Measurements from ENCODE around the gene HES3.
A peak's percentile ranks its signal among the peaks of the same experiment; 100 is the strongest.

HES3 gene

DNA sequence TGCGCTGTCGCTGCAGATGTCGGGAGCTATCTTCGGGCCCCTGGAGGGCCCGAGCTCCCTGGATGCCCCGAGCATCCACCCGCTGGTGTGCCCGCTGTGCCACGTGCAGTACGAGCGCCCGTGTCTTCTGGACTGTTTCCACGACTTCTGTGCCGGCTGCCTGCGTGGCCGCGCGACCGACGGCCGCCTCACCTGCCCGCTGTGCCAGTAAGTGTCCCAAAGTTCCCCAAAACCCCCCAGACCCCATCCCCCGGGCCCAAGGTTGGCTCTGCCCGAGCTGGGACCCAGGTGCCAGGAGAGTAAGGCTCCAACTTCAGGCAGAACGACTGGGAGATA is 37.5 kb upstream of the HES3 start:
- H3K36me3 ChIP-seq, result no peaks in the 10 kb centered on the region
- no peaks in the 10 kb centered on the region for H3K9me3 ChIP-seq (replicated peaks in 1 of 11)
- H4K20me1 ChIP-seq, result peaks cover 0 to 8% (median 0%) of the 10 kb centered on the region in 11 experiments; a peak in 3 of 22 replicates
- H3K4me2 ChIP-seq, result peak overlapping the region; percentile 72 to 98 (median 88)
- peaks cover 25 to 46% (median 39%) of the 10 kb centered on the region in 10 experiments for H3K4me1 ChIP-seq
- no peak overlapping the region for H3K27ac ChIP-seq
- H3K27me3 ChIP-seq, result peaks cover 45 to 62% (median 56%) of the 10 kb centered on the region in 11 experiments
- TF ChIP-seq Cebpa-rat (IDR thresholded peaks at IDR 0.05), result no peak
- peak overlapping the region in 8 of 11 experiments; percentile 39 to 71 (median 56); a peak in 13 of 22 replicates for H3K9ac ChIP-seq
- H3K4me3 ChIP-seq, result peak overlapping the region; percentile 38 to 70 (median 56); a peak in 19 of 20 replicates

DNA sequence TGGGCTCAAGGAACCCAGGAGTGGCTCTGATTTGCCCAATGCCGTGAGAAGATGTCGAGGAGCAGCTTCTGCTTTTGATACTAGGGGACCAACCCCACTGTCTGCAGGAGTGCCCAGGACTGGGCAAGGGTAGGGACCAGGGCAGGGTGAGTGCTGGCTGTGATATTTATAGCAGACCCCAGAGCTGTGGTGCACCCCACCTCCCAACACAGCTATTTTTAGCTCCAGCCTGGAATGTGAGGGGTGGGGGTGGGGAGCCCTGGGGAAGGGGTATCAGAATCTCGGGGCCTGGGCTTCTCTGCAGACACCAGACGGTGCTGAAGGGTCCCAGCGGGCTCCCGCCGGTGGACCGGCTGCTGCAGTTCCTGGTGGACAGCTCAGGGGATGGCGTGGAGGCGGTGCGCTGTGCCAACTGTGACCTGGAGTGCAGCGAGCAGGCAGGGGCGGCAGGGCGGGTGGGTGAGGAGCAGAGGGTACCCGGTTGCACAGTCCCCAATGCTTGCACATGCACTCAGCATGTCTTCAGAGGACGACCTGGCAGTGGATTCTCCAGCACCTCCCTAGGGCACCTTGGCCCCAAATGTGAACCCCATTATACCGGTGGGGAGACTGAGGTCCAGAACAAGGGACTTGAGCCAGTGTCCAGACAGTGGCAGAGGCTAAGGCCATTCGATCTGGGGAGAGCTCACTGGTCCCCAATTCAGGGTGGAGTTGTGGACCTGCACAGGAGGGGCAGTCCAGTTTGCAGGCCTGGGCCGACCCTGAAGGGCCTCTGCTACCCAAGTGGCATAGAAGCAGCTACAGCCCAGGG is 36.7 kb upstream of the HES3 start:
- Histone ChIP-seq H3K9ac (no peak overlapping the region), H4K20me1 (peaks cover 0 to 12% (median 0%) of the 10 kb centered on the region in 11 experiments; a peak in 3 of 22 replicates)

DNA sequence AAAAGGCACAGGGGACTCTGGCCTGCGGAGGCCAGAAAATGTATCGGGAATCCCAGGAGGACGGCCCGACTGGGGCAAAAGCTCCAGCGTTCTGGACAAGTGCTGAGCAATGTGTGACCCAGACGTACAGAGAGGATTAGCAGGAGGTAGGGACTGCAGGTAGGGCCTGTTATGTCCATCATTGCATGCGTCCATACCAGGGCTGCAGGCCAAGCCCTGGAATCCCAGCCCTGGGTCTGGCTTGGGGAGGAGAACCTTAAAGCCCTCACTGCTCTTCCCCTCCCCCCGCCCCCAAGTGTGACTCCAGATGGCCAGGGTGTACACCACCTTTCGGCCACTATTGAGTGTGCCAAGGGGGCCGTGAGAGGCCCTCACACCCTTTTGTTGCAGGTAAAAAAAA is 36.1 kb upstream of the HES3 start:
- Histone ChIP-seq H3K9ac (no peak overlapping the region), H3K27me3 (peaks cover 45 to 62% (median 56%) of the 10 kb centered on the region in 11 experiments), H3K9me3 (replicated peaks in 1 of 11) (no peaks in the 10 kb centered on the region), H3K4me2 (no peak overlapping the region), H4K20me1 (peaks cover 0 to 12% (median 0%) of the 10 kb centered on the region in 11 experiments; a peak in 3 of 22 replicates), H3K36me3 (no peaks in the 10 kb centered on the region), H3K27ac (no peak overlapping the region), H3K4me1 (peaks cover 36 to 61% (median 54%) of the 10 kb centered on the region in 10 experiments), H3K4me3 (no peak overlapping the region)
- no peak for TF ChIP-seq Cebpa-rat (IDR thresholded peaks at IDR 0.05)

More for the DNA sequence above, 36.7 kb upstream of the HES3 start:
- Histone ChIP-seq H3K27me3 (peaks cover 45 to 62% (median 56%) of the 10 kb centered on the region in 11 experiments), H3K27ac (no peak overlapping the region), H3K4me1 (peaks cover 30 to 54% (median 47%) of the 10 kb centered on the region in 10 experiments), H3K4me3 (no peak overlapping the region), H3K4me2 (0 out of 22 replicates have a peak overlapping the region, but pooled peaks of 2 of the 11 experiments have one; percentile 94 to 98), H3K36me3 (no peaks in the 10 kb centered on the region), H3K9me3 (replicated peaks in 1 of 11) (no peaks in the 10 kb centered on the region)
- no peak for TF ChIP-seq Cebpa-rat (IDR thresholded peaks at IDR 0.05)

DNA sequence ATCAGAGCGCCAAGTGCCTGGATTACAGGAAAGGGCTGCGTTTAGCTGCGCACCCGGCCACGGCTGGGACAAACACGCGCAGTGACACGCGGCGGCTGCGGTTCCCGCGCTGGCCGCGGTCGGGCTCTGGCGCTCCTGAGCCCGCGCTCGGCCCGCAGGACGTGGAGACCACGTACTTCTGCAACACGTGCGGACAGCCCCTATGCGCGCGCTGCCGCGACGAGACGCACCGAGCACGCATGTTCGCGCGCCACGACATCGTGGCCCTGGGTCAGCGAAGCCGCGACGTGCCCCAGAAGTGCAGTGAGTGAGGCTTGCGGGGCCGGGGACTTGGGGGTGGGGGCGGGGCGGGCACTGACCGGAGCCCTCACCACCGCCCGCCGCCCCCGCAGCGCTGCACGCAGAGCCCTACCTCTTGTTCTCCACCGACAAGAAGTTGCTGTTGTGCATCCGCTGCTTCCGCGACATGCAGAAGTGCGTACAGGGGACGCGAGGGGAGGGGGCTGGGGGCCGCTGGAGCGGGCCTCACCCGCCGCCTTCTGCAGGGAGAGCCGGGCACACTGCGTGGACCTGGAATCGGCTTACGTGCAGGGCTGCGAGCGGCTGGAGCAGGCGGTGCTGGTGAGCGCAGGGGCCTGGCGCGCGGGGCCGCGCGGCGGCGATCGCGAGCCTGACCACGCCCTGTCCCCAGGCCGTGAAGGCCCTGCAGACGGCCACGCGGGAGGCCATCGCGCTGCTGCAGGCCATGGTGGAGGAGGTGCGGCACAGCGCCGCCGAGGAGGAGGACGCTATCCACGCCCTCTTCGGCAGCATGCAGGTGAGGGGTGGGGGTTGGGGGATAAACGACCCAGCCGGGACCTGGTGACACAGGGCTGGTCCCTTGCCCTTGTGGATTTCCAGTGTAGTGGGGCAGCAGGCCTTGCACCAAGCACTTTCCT is 35.0 kb upstream of the HES3 start:
- Histone ChIP-seq H4K20me1 (peaks cover 0 to 12% (median 0%) of the 10 kb centered on the region in 11 experiments; a peak in 3 of 22 replicates), H3K4me3 (peak overlapping the region in 9 of 10 experiments; percentile 26 to 50 (median 39); a peak in 9 of 20 replicates), H3K36me3 (no peaks in the 10 kb centered on the region), H3K4me1 (peaks cover 39 to 66% (median 60%) of the 10 kb centered on the region in 10 experiments), H3K4me2 (peak overlapping the region; percentile 77 to 94 (median 86)), H3K9ac (peak overlapping the region in 5 of 11 experiments; percentile 28 to 59 (median 45); a peak in 5 of 22 replicates), H3K27me3 (peaks cover 45 to 59% (median 55%) of the 10 kb centered on the region in 11 experiments), H3K9me3 (replicated peaks in 1 of 11) (peaks cover 0 to 8% (median 5%) of the 10 kb centered on the region in 11 experiments; a peak in 12 of 22 replicates), H3K27ac (no peak overlapping the region)
- no peak for TF ChIP-seq Cebpa-rat (IDR thresholded peaks at IDR 0.05)

DNA sequence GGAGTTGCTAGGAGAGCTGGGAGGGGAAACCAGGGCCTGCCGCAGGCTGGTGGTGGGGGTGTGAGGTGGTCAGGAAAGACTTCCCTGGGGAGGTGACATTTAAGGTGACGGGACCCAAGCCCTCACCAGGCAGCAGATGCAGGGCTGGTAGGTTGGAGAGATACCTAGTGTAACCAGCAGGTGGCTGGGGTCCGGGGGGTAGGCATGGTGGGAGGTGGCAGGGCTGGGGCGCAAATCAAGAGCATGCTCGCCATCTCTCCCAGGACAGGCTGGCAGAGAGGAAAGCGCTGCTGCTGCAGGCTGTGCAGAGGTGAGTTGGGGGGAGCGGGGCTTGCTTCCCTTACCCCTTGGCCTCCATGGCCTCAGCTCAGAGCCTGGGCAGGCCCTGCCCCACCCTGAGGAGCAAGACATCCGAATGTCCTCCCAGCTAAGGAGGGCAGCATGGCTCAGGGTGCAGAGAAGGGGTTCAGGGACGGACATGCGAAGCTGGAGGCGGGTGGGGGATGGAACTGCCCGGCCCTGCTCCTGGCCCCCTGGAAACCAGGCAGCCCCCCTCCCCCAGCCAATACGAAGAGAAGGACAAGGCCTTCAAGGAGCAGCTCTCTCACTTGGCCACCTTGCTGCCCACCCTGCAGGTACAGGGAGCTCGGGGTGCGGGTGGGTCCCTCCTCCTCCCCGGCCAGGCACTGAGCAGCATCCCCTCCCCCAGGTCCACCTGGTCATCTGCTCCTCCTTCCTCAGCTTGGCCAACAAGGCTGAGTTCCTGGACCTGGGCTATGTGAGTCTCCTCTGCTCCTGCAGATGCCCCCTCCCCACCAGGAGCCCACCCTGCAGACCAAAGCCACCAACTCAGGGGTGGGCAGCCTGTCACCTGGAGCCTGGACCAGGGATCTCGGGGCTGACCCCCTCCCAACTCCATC is 34.1 kb upstream of the HES3 start:
- no peak overlapping the region for H3K27ac ChIP-seq
- H3K4me3 ChIP-seq, result peak overlapping the region in 7 of 10 experiments; percentile 26 to 46 (median 39); a peak in 5 of 20 replicates
- peak overlapping the region; percentile 77 to 94 (median 86) for H3K4me2 ChIP-seq
- peak overlapping the region in 5 of 11 experiments; percentile 28 to 59 (median 45); a peak in 5 of 22 replicates for H3K9ac ChIP-seq
- H4K20me1 ChIP-seq, result peaks cover 0 to 12% (median 0%) of the 10 kb centered on the region in 11 experiments; a peak in 3 of 22 replicates
- H3K36me3 ChIP-seq, result no peaks in the 10 kb centered on the region
- H3K4me1 ChIP-seq, result peaks cover 39 to 66% (median 60%) of the 10 kb centered on the region in 10 experiments
- H3K9me3 ChIP-seq (replicated peaks in 1 of 11), result peaks cover 0 to 11% (median 8%) of the 10 kb centered on the region in 11 experiments; a peak in 12 of 22 replicates
- no peak for TF ChIP-seq Cebpa-rat (IDR thresholded peaks at IDR 0.05)
- peaks cover 39 to 50% (median 46%) of the 10 kb centered on the region in 11 experiments for H3K27me3 ChIP-seq

DNA sequence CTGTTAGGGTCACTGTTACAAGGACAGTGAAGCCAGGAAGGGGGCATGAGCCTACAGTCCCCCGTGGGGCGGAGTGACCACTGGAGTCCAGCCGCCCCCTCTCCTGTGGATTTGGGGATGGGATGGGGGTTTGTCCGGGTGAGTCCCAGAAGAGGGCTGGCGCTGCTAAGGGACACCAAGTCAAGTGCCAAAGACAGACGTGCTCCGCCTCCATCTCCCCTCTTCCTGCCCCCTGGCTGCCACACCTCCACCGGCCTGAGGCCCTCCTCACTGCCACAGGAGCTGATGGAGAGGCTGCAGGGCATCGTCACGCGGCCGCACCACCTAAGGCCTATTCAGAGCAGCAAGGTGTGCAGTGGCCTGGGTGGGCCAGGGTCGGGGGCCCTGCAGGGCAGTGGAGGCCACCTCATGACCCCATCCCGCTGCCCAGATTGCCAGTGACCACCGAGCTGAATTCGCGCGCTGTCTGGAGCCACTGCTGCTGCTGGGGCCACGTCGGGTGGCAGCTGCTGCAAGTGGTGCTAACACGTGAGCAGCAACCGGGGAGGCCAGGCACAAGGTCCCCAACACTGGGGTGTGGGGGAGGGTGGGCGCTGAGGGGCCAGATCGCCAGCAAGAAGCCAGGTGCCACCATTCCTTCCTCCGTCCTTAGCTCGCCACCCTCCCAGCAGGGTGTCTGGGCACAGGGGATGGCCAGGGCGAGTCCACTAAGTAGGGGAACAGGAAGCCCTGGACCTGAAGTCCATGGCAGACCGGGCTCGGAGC is 33.2 kb upstream of the HES3 start:
- no peak overlapping the region for H3K4me3 ChIP-seq
- no peak overlapping the region for H3K27ac ChIP-seq
- H3K4me1 ChIP-seq, result peaks cover 34 to 61% (median 54%) of the 10 kb centered on the region in 10 experiments
- no peaks in the 10 kb centered on the region for H3K36me3 ChIP-seq
- TF ChIP-seq Cebpa-rat (IDR thresholded peaks at IDR 0.05), result no peak
- peaks cover 0 to 11% (median 8%) of the 10 kb centered on the region in 11 experiments; a peak in 12 of 22 replicates for H3K9me3 ChIP-seq (replicated peaks in 1 of 11)
- H3K4me2 ChIP-seq, result peak overlapping the region in 8 of 11 experiments; percentile 80 to 94 (median 88); a peak in 12 of 22 replicates
- H3K9ac ChIP-seq, result no peak overlapping the region
- H3K27me3 ChIP-seq, result peaks cover 30 to 41% (median 37%) of the 10 kb centered on the region in 11 experiments
- peaks cover 0 to 12% (median 0%) of the 10 kb centered on the region in 11 experiments; a peak in 3 of 22 replicates for H4K20me1 ChIP-seq

DNA sequence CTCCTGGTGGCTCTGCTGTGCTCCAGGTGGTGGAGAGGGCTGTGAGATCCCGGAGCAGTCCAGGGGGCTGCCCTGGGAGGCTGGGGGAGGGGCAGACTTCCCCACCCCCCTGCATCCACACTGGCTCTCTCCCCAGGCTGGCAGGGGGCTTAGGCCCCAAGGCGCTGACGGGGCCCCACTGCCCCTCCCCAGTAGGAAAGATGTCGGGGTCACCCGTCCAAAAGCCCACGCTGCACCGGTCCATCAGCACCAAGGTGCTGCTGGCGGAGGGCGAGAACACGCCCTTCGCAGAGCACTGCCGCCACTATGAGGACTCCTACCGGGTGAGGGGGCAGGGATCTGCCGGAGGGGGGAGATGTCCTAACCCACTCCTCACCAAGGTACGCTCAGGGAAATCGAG is 32.2 kb upstream of the HES3 start:
- Histone ChIP-seq H3K4me2 (peak overlapping the region; percentile 64 to 91 (median 80); a peak in 20 of 22 replicates), H3K36me3 (no peaks in the 10 kb centered on the region), H3K4me3 (no peak overlapping the region), H3K4me1 (peaks cover 25 to 52% (median 46%) of the 10 kb centered on the region in 10 experiments), H3K9ac (0 out of 22 replicates have a peak overlapping the region, but pooled peaks of 1 of the 11 experiments have one; percentile 14), H3K9me3 (replicated peaks in 1 of 11) (peaks cover 0 to 11% (median 8%) of the 10 kb centered on the region in 11 experiments; a peak in 12 of 22 replicates), H3K27ac (no peak overlapping the region), H3K27me3 (peaks cover 21 to 32% (median 28%) of the 10 kb centered on the region in 11 experiments), H4K20me1 (peaks cover 0 to 12% (median 0%) of the 10 kb centered on the region in 11 experiments; a peak in 1 of 22 replicates)
- TF ChIP-seq Cebpa-rat (IDR thresholded peaks at IDR 0.05), result no peak
